Mucosa of descending colon (tissue), 3 donors: Measurements from ENCODE around the gene SIRT5. TPM values are rescaled to one million over a fixed set of nuclear protein-coding genes. Genes with fewer than 3 reads are reported as not detected.
A peak's percentile ranks its signal among the peaks of the same experiment; 100 is the strongest.

Experiments
- ATAC-seq: fragments of 200-7000 bp; cut with Tn5 transposase; one replicate; pipeline ENCODE4 v1.9.1; 2020; ENCODE audit warnings: mild to moderate bottlenecking, moderate library complexity
- DNase-seq, 3 donors: peaks; one replicate each; pipeline ENCODE4 v3.0.0-alpha.2; 2020
- H3K36me3 ChIP-seq: fragments of 200-600 bp; one replicate; pipeline ENCODE4 v1.8.0; 2021; ENCODE audit warnings: low read depth, mild to moderate bottlenecking
- H3K4me1 ChIP-seq: fragments of 200-600 bp; one replicate; pipeline ENCODE4 v1.8.0; 2021; ENCODE audit warnings: low read depth, mild to moderate bottlenecking
- H3K4me3 ChIP-seq: fragments of 200-600 bp; one replicate; pipeline ENCODE4 v1.8.0; 2021; ENCODE audit warnings: mild to moderate bottlenecking
- H3K9me3 ChIP-seq: fragments of 200-600 bp; one replicate; pipeline ENCODE4 v1.8.0; 2021; ENCODE audit warnings: mild to moderate bottlenecking
- intact Hi-C, 2 donors: fragments of 100-400 bp; cut with DNase I in 1 of 2; cut with micrococcal nuclease in 1 of 2; formaldehyde crosslinking; loops; one replicate each; pipeline versions ENCODE4 v1.11.0 to v1.11.1; 2022; cut with DNase I, micrococcal nuclease
- total RNA-seq, 3 donors: library from RNA; stranded (reverse); fragmentation: NEBNext Ultra II Directional in 2 of 3; extraction: Animal tissue kit (Norgen Biotek cat#: 25700) in 2 of 3; gene quantifications; one replicate each; pipeline versions ENCODE4 v1.2.1 to v1.2.4, GENCODE V29; 2021 to 2023
- TF ChIP-seq, protein P1 (sequence below): fragments of 200-600 bp; IDR thresholded peaks from one replicate; pipeline ENCODE4 v1.8.0; 2022; ENCODE audit warnings: antibody characterized with exemption, mild to moderate bottlenecking
- donor health status: DM: no; HTN: no; CAD: no; lungs with moderate emphysema.
- donor health status: DM: no; HTN: no; CAD: no.
- donor health status: DM: no; HTN: yes; CAD: no.

Gene SIRT5
- total RNA-seq, 3 donors from 2014 or later: 15.9 to 21.1 (median 16.5) TPM

DNA sequence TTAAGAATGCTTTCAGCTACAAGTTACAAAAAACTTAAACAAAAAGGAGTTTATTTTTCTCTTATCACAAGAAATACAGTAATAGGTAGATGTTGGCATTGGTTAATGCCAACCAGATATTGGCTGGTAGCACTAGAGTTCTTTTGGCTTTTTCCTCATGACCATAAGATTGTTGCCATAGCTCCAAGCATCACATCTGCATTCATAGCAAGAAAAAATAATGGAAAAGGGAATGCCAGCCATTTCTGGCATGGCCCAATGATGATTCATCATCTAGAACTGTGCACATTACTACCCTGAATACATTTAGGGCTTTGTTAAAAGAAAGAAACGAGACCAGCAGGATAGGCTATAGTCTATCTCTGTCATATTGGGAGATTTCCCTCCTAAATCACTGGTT, 20.8 kb upstream of the SIRT5 start:
- ATAC-seq: no peak
- Histone ChIP-seq H3K36me3 (no peaks in the 10 kb centered on the region), H3K4me1 (no peaks in the 10 kb centered on the region), H3K9me3 (no peaks in the 10 kb centered on the region), H3K4me3 (no peak overlapping the region)
- no peak for DNase-seq
- TF ChIP-seq, protein P1, sequence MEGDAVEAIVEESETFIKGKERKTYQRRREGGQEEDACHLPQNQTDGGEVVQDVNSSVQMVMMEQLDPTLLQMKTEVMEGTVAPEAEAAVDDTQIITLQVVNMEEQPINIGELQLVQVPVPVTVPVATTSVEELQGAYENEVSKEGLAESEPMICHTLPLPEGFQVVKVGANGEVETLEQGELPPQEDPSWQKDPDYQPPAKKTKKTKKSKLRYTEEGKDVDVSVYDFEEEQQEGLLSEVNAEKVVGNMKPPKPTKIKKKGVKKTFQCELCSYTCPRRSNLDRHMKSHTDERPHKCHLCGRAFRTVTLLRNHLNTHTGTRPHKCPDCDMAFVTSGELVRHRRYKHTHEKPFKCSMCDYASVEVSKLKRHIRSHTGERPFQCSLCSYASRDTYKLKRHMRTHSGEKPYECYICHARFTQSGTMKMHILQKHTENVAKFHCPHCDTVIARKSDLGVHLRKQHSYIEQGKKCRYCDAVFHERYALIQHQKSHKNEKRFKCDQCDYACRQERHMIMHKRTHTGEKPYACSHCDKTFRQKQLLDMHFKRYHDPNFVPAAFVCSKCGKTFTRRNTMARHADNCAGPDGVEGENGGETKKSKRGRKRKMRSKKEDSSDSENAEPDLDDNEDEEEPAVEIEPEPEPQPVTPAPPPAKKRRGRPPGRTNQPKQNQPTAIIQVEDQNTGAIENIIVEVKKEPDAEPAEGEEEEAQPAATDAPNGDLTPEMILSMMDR: no peak
- intact Hi-C loops: no loop called here

DNA sequence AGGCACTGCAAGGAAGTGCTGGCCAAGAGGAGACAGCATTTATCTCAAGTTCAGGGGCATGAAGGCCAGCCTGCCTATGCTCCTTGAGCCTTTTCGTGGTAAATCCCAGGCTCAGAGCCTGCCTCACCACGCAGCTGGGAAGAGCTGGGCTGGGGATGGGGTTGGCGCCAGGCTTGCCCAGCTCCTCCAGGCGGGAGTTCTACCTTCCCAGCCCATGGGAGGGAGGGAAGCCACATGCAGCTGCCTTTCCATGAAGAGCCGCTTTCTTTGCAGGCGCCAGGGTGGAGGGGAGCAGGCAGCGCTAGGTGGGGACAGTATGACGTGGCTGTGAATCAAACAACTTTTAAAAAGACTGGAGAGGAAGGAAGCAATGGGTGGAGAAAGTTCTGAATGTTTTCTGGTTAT, 19.5 kb upstream of the SIRT5 start:
- TF ChIP-seq, protein P1: no peak
- Histone ChIP-seq H3K4me1 (no peaks in the 10 kb centered on the region), H3K9me3 (no peaks in the 10 kb centered on the region), H3K4me3 (no peak overlapping the region), H3K36me3 (no peaks in the 10 kb centered on the region)
- intact Hi-C loops: no loop called here
- peak; percentile 10 for ATAC-seq
- no peak for DNase-seq

DNA sequence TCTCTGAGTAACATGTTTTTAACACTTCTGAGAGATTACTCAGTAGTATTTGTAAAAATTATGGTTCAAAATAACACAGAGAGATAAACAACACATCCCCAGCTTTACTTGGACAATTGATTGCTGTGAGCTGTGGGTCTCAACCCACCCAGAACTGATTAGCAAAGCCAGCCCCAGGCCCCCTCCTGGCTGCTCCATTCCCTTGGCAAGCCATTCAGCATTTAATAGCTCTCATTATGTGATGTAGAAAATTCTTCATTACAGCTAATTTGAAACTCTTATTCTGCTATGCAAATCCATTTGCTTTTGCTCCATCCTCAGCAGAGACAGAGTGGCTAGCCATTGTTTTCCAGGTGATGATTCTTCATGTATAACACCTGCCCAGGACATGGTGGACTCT, 16.6 kb upstream of the SIRT5 start:
- TF ChIP-seq, protein P1: no peak
- Histone ChIP-seq H3K9me3 (no peaks in the 10 kb centered on the region), H3K36me3 (no peaks in the 10 kb centered on the region), H3K4me1 (no peaks in the 10 kb centered on the region), H3K4me3 (no peak overlapping the region)
- DNase-seq (no peak), ATAC-seq (no peak)
- intact Hi-C loops: no loop called here

DNA sequence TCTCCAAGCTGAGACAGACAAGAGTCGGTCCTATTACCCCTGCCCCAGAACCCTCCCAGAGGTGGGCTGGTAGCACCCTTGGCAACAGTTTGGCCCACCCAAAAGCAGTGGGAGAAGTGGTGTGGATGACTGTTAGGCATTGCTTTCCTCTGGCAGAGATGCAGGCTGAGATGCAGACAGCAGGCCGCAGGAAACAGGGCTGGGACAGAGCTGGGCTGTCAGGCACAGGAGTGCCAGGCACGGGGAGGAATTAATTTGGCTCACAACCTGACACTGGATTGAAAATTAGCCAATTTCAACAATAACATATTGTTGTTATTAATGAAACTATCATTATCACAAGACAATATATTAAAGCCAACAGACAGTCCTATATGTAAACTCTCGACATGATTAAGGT, 15.7 kb upstream of the SIRT5 start:
- intact Hi-C loops: no loop called here
- no peak for DNase-seq
- no peaks in the 10 kb centered on the region for H3K4me1 ChIP-seq
- TF ChIP-seq, protein P1: no peak
- no peak overlapping the region for H3K4me3 ChIP-seq
- no peaks in the 10 kb centered on the region for H3K9me3 ChIP-seq
- no peaks in the 10 kb centered on the region for H3K36me3 ChIP-seq
- no peak for ATAC-seq

DNA sequence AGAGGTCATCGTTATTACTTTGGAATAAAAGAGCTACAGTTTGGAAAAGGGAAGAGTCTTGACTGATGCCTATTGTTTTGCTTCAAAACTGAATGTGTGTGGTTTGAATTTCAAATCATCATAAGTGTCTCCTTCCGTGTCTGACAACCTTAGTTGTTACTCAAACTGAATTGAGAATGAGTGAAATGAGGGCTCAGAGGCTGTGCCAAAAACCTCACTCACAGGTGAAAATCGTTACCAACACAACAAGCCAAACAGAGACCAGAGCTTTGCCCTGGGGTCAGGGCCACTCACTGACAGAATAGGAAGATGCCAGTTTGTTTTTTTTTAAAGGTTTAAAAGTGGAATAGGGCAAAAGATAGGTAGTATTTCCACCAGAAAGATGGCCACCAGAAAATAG, 15.2 kb upstream of the SIRT5 start:
- TF ChIP-seq, protein P1: no peak
- no peaks in the 10 kb centered on the region for H3K4me1 ChIP-seq

DNA sequence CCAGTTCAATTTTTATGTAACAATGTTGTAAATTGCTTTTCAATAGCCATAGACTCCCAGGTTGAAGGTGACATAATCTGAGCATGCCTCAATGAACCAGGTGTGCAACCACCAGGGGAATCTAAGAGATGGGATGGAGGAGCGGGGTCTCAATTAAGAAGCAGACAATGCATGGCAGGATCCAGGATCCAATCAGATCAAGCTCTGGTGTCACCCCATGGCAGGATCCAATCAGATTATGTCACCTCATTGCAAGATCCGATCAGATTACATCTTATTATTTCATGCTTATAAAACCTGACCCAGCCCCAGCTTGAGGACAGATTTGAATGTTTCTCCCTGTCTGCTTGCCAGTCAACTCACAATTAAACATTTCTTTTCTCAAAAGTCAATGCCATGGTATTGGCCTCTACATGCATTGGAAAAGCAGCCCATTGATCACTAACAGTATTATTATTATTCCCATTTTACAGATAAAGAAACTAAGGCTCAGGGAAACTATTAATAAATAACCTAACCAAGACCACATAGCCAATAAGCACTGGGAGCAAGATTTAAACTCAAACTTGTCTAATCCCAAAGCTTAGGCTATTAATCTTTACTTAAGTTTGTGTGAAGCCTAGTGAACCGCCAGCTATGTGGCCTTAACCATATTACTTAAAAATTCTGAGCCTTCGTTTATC, 14.3 kb upstream of the SIRT5 start:
- Histone ChIP-seq H3K9me3 (no peaks in the 10 kb centered on the region), H3K36me3 (no peaks in the 10 kb centered on the region), H3K4me3 (no peak overlapping the region), H3K4me1 (no peaks in the 10 kb centered on the region)
- DNase-seq: no peak
- intact Hi-C loops: no loop called here
- TF ChIP-seq, protein P1: no peak
- ATAC-seq: no peak

More for the DNA sequence above, 15.2 kb upstream of the SIRT5 start:
- H3K4me3 ChIP-seq: no peak overlapping the region
- H3K9me3 ChIP-seq: no peaks in the 10 kb centered on the region
- intact Hi-C loops: no loop called here
- no peak for ATAC-seq
- no peak for DNase-seq
- no peaks in the 10 kb centered on the region for H3K36me3 ChIP-seq
